Panc1 (cell line): ENCODE results near the gene KCNAB2.

Source experiments
- CTCF ChIP-seq: fragments of 450-650 bp; IDR thresholded peaks from 2 replicates; pipeline ENCODE4 v1.5.1; 2017; ENCODE audit warnings: mild to moderate bottlenecking
- POLR2AphosphoS5 ChIP-seq: IDR thresholded peaks from 2 replicates; pipeline ENCODE4 v1.6.1; 2012; ENCODE audit warnings: mild to moderate bottlenecking, low read depth, low read length, moderate library complexity
- REST ChIP-seq, 2 experiments: IDR thresholded peaks; 2 replicates each; pipeline ENCODE4 v1.6.1; 2011 to 2012; ENCODE audit warnings: low read depth in 2 of 2, control low read depth in 1 of 2, low read length in 1 of 2, mild to moderate bottlenecking in 1 of 2, moderate library complexity in 1 of 2; ENCODE audit not compliant: insufficient read depth in 1 of 2
- SIN3A ChIP-seq: IDR thresholded peaks from 2 replicates; pipeline ENCODE4 v1.6.1; 2012; ENCODE audit warnings: low read depth, mild to moderate bottlenecking, low read length, moderate library complexity, borderline replicate concordance; ENCODE audit not compliant: insufficient read depth

GRCh38 chr1:6126028-6126427, 80.3 kb downstream of the KCNAB2 start:
- no peak for TF ChIP-seq CTCF
- no peak for TF ChIP-seq REST (IDR thresholded peaks at IDR 0.05; ENCODE audit: insufficient read depth in 1 of 2, low read depth in 2 of 2, low read length in 1 of 2)
- no peak for TF ChIP-seq SIN3A
- TF ChIP-seq POLR2AphosphoS5 = no peak
